GM21381 (cell line): ENCODE measurements around the gene GLI1.
"Not testable (repeated sequence)": the region's sequence is repeated elsewhere in the genome, so short reads cannot be mapped to it uniquely, and the experiment has no call there.

Experiments
- ATAC-seq: cut with Tn5 transposase; IDR thresholded peaks from one replicate; pipeline ENCODE4 v1.9.1; 2021; ENCODE audit warnings: mild to moderate bottlenecking, moderate library complexity; ENCODE audit not compliant: unreplicated experiment

The GLI1 gene

DNA sequence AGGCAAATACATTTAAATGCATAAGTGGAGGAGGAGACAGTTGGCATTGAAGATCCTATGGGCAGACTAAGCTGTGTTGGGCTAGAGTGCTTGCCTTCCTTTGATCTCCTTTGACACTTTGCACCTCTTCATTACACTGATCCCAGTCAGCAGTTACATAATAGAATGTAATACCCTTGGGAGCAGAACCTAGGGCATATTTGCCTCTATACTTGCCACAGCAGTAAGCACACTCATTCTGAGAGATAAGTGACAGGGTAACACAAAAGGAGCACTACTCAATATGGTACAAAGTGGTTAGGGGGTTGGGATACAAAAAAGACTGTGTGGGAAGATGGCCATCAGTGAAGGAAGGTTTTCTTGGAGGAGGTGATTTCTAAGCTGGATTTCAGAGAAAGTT lies 37.2 kb downstream of the GLI1 start:
- no peak for ATAC-seq

GRCh38 chr12:57497223-57498131 lies 37.9 kb downstream of the GLI1 start:
- no peak for ATAC-seq

DNA sequence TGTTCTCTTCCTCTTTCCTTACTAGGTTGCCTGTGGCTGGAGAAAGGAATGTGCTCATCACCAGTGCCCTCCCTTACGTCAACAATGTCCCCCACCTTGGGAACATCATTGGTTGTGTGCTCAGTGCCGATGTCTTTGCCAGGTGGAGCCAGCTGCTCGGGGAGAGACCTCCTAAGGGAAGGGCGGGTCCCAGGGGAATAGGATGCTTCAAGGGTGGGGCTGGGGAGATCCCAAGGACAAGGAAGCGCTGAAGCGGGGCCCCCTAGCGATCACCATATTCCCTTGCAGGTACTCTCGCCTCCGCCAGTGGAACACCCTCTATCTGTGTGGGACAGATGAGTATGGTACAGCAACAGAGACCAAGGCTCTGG lies 38.5 kb downstream of the GLI1 start:
- no peak for ATAC-seq

GRCh38 chr12:57498571-57498970 lies 39.0 kb downstream of the GLI1 start:
- ATAC-seq, result no peak

DNA sequence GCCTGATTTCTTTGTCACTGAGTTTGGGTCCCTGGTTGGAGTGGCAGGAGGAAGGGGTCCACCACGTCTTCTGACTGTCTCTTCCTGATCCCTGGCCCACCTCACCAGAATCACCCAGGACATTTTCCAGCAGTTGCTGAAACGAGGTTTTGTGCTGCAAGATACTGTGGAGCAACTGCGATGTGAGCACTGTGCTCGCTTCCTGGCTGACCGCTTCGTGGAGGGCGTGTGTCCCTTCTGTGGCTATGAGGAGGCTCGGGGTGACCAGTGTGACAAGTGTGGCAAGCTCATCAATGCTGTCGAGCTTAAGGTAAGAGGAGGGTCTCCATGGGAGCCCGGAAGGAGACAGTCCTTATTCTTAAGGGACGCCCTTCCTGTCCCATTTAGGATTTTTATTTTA lies 40.6 kb downstream of the GLI1 start:
- ATAC-seq, result no peak

DNA sequence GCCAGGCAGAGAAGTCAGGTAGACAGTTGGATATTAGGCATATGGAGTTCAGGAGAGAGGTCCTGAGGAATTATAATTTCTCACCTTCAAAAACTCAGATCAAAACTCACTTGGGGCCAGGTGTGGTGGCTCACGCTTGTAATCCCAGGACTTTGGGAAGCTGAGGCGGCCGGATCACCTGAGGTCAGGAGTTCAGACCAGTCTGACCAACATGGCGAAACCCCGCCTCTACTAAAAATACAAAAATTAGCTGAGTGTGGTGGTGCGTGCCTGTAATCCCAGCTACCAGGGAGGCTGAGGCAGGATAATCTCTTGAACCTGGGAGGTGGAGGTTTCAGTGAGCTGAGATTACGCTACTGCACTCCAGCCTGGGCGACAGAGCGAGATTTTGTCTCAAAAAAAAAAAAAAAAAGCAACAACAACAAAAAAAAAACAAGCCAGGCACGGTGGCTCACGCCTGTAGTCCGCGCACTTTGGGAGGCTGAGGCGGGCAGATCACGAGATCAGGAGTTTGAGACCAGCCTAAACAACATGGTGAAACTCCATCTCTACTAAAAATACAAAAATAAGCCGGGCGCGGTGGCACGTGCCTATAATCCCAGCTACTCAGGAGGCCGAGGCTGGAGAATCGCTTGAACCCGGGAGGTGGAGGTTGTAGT lies 42.9 kb downstream of the GLI1 start:
- not testable (repeated sequence) for ATAC-seq

- ATAC-seq, result not testable (repeated sequence)
Observed at GRCh38 chr12:57506541-57506940, 47.0 kb downstream of the GLI1 start.

GRCh38 chr12:57507796-57508195 lies 48.2 kb downstream of the GLI1 start:
- not testable (repeated sequence) for ATAC-seq

GRCh38 chr12:57511161-57511560 lies 51.6 kb downstream of the GLI1 start:
- ATAC-seq, result no peak

- ATAC-seq, result no peak
Observed at GRCh38 chr12:57511588-57512325, 52.2 kb downstream of the GLI1 start.

DNA sequence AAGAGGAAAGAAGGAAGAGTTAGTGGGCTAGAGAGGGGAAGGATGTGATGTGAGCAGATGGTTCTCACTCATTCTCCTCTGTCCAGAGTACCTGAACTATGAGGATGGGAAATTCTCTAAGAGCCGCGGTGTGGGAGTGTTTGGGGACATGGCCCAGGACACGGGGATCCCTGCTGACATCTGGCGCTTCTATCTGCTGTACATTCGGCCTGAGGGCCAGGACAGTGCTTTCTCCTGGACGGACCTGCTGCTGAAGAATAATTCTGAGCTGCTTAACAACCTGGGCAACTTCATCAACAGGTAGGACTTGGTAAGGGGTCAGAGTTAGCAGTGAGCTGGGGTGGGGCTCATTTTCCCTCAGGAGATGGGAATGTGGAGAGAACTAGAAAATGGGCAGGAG lies 53.1 kb downstream of the GLI1 start:
- no peak for ATAC-seq

GRCh38 chr12:57513266-57513665 lies 53.7 kb downstream of the GLI1 start:
- no peak for ATAC-seq

DNA sequence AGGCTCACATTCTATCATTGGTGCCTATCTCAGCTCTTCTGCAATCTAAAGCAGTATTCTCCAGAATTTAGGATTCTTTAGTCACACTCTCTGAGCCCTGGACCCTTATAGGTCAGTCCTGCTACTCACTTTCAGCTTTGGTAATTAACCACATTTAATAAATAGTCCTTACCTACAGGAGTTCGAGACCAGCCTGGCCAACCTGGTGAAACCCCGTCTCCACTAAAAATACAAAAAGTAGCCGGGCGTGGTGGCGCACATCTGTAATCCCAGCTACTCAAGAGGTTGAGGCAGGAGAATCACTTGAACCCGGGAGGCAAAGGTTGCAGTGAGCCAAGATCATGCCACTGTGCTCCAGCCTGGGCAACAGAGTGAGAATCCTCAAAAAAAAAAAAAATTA lies 54.1 kb downstream of the GLI1 start:
- not testable (repeated sequence) for ATAC-seq

DNA sequence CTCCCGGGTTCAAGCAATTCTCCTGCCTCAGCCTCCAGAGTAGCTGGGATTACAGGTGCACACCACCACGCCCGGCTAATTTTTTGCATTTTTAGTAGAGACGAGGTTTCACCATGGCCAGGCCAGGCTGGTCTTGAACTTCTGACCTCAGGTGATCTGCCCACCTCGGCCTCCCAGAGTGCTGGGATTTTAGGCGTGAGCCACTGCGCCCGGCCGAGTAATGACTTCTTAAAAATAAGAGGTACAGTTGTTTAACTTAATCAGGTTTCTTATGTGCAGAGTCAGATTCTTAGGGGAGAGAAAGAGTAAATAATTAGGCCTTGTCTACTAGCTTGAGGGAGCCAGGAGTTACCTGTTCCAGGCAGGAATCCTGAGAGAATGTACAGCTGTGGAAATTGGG lies 54.7 kb downstream of the GLI1 start:
- not testable (repeated sequence) for ATAC-seq

DNA sequence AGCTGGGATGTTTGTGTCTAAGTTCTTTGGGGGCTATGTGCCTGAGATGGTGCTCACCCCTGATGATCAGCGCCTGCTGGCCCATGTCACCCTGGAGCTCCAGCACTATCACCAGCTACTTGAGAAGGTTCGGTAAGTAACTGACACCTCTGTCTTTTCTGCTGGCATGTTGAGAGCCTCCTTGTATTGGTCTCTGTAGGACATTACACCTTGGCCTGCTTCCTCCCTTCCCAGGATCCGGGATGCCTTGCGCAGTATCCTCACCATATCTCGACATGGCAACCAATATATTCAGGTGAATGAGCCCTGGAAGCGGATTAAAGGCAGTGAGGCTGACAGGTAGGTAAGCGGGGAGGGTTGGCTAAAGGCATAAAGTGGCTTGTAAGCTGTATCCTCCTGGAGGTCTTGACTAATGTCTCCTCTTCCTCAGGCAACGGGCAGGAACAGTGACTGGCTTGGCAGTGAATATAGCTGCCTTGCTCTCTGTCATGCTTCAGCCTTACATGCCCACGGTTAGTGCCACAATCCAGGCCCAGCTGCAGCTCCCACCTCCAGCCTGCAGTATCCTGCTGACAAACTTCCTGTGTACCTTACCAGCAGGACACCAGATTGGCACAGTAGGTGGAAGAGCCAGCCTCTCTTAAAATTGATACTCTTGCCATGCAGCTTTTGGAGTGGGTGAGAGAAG lies 55.3 kb downstream of the GLI1 start:
- ATAC-seq, result no peak

GRCh38 chr12:57515408-57515933 lies 55.9 kb downstream of the GLI1 start:
- ATAC-seq, result no peak

GRCh38 chr12:57515934-57516541 lies 56.5 kb downstream of the GLI1 start:
- no peak for ATAC-seq

GRCh38 chr12:57516617-57517153 lies 57.1 kb downstream of the GLI1 start:
- no peak for ATAC-seq

DNA sequence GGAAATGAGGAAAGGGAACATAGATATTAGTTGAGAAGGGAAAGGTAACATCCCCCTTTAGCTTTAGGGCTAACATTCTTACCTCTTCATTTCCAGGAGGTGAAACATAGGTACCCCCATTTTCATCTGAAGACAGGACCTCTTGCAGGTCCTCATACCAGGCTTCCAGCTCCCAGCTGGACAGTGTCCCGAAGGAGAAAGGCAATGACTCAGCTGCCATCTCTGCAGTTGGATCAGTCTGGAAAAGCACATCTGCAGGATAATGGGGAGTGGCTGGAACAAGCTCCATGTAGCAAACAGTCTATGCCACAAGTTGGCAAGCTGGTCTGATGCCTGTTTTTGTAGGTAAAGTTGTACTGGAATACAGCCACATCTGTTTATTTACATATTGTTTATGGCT lies 57.6 kb downstream of the GLI1 start:
- ATAC-seq, result no peak

DNA sequence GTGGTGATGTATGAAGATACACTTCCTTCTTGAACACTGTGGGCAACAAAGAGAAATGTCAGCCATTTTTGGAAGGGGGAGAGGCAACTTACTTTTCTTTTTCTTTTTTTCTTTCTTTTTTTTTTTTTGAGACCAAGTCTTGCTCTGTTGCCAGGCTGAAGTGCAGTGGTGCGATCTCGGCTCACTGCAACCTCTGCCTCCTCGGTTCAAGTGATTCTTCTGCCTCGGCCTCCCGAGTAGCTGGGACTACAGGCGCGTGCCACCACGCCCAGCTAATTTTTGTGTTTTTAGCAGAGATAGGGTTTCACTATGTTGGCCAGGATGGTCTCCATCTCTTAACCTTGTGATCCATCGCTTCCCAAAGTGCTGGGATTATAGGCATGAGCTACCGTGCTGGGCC lies 58.1 kb downstream of the GLI1 start:
- not testable (repeated sequence) for ATAC-seq
